H9 (cell line): ENCODE measurements around the gene RFT1. TPM values are rescaled to one million over a fixed set of nuclear protein-coding genes. Genes with fewer than 3 reads are reported as not detected.

ENCODE experiments used
- DNase-seq: peaks from one replicate; pipeline ENCODE4 v3.0.0-alpha.2; 2017
- H2AFZ ChIP-seq: one replicate; pipeline ENCODE4 v1.6.1; 2013; ENCODE audit warnings: mild to moderate bottlenecking, low read length, control low read depth, moderate library complexity
- H2AK5ac ChIP-seq: 2 replicates; pipeline ENCODE4 v1.6.1; 2013; ENCODE audit warnings: low read length, control low read depth, mixed read lengths; ENCODE audit not compliant: insufficient read length
- H2BK120ac ChIP-seq: one replicate; pipeline ENCODE4 v1.6.1; 2013; ENCODE audit warnings: low read depth, mild to moderate bottlenecking, low read length, control low read depth, inconsistent platforms; ENCODE audit not compliant: poor library complexity, severe bottlenecking
- H2BK12ac ChIP-seq: 2 replicates; pipeline ENCODE4 v1.6.1; 2013; ENCODE audit warnings: low read length, control low read depth, mixed read lengths, low read depth; ENCODE audit not compliant: insufficient read length
- H2BK15ac ChIP-seq: 2 replicates; pipeline ENCODE4 v1.6.1; 2013; ENCODE audit warnings: low read depth, low read length, control low read depth
- H2BK20ac ChIP-seq: one replicate; pipeline ENCODE4 v1.6.1; 2013; ENCODE audit warnings: low read depth, mild to moderate bottlenecking, low read length, control low read depth, inconsistent platforms; ENCODE audit not compliant: poor library complexity, severe bottlenecking
- H2BK5ac ChIP-seq: 2 replicates; pipeline ENCODE4 v1.6.1; 2013; ENCODE audit warnings: low read length, control low read depth, mixed read lengths; ENCODE audit not compliant: insufficient read length
- H3K14ac ChIP-seq: 2 replicates; pipeline ENCODE4 v1.6.1; 2013; ENCODE audit warnings: low read length, control low read depth; ENCODE audit not compliant: insufficient read depth
- H3K18ac ChIP-seq: 2 replicates; pipeline ENCODE4 v1.6.1; 2013; ENCODE audit warnings: low read depth, mild to moderate bottlenecking, mixed read lengths, low read length, control low read depth; ENCODE audit not compliant: insufficient read length
- H3K23ac ChIP-seq: 2 replicates; pipeline ENCODE4 v1.6.1; 2013; ENCODE audit warnings: low read length, control low read depth, mixed read lengths, low read depth; ENCODE audit not compliant: insufficient read length
- H3K23me2 ChIP-seq: 2 replicates; pipeline ENCODE4 v1.6.1; 2013; ENCODE audit warnings: low read depth, mild to moderate bottlenecking, mixed read lengths, low read length, control low read depth; ENCODE audit not compliant: insufficient read length, poor library complexity, severe bottlenecking
- H3K27ac ChIP-seq: 2 replicates; pipeline ENCODE4 v1.5.1; 2013; ENCODE audit warnings: low read length, control low read depth, mixed read lengths, low read depth; ENCODE audit not compliant: insufficient read length
- H3K27me3 ChIP-seq: 2 replicates; pipeline ENCODE4 v1.6.1; 2013; ENCODE audit warnings: low read length, control low read depth, inconsistent platforms; ENCODE audit not compliant: insufficient read depth
- H3K4ac ChIP-seq: 2 replicates; pipeline ENCODE4 v1.6.1; 2013; ENCODE audit warnings: low read depth, mild to moderate bottlenecking, control low read depth, inconsistent platforms, low read length, moderate library complexity
- H3K4me1 ChIP-seq: 2 replicates; pipeline ENCODE4 v1.6.1; 2013; ENCODE audit warnings: low read length, control low read depth, inconsistent platforms; ENCODE audit not compliant: insufficient read depth
- H3K4me2 ChIP-seq: 2 replicates; pipeline ENCODE4 v1.6.1; 2013; ENCODE audit warnings: low read length, control low read depth, mixed read lengths; ENCODE audit not compliant: insufficient read length, insufficient read depth
- H3K56ac ChIP-seq: 2 replicates; pipeline ENCODE4 v1.6.1; 2013; ENCODE audit warnings: low read depth, mild to moderate bottlenecking, mixed read lengths, low read length, control low read depth; ENCODE audit not compliant: insufficient read length
- H3K79me1 ChIP-seq: 2 replicates; pipeline ENCODE4 v1.6.1; 2013; ENCODE audit warnings: low read depth, mild to moderate bottlenecking, moderate library complexity, low read length, control low read depth, inconsistent platforms; ENCODE audit not compliant: insufficient read depth, poor library complexity, severe bottlenecking
- H3K79me2 ChIP-seq: 2 replicates; pipeline ENCODE4 v1.6.1; 2013; ENCODE audit warnings: low read length, control low read depth, inconsistent platforms; ENCODE audit not compliant: insufficient read depth
- H3K9ac ChIP-seq: 2 replicates; pipeline ENCODE4 v1.6.1; 2013; ENCODE audit warnings: low read length, control low read depth, mixed read lengths; ENCODE audit not compliant: insufficient read length; ENCODE audit errors: extremely low read depth
- H3K9me3 ChIP-seq: one replicate; pipeline ENCODE4 v1.6.1; 2013; ENCODE audit warnings: low read depth, low read length, inconsistent platforms; ENCODE audit not compliant: control insufficient read depth
- H3T11ph ChIP-seq: one replicate; pipeline ENCODE4 v1.6.1; 2013; ENCODE audit warnings: mild to moderate bottlenecking, low read length, control low read depth, inconsistent platforms
- H4K20me1 ChIP-seq: one replicate; pipeline ENCODE4 v1.6.1; 2013; ENCODE audit not compliant: control insufficient read depth, insufficient read length, insufficient read depth
- H4K5ac ChIP-seq: 2 replicates; pipeline ENCODE4 v1.6.1; 2013; ENCODE audit warnings: low read depth, mild to moderate bottlenecking, mixed read lengths, low read length, control low read depth; ENCODE audit not compliant: insufficient read length
- H4K8ac ChIP-seq: replicated peaks from 2 replicates; pipeline ENCODE4 v1.6.1; 2013; ENCODE audit warnings: low read length, control low read depth, mixed read lengths, low read depth; ENCODE audit not compliant: insufficient read length
- H4K91ac ChIP-seq: 2 replicates; pipeline ENCODE4 v1.6.1; 2013; ENCODE audit warnings: low read depth, mild to moderate bottlenecking, moderate library complexity, mixed read lengths, low read length, control low read depth; ENCODE audit not compliant: insufficient read length
- H3K27ac Mint-ChIP-seq, 3 experiments: 2 replicates in 2 of 3; 3 replicates in 1 of 3; pipeline ENCODE4 v1.8.0; 2020 to 2021; ENCODE audit warnings: mixed read lengths in 3 of 3, mild to moderate bottlenecking in 1 of 3, moderate library complexity in 1 of 3
- H3K27me3 Mint-ChIP-seq: 2 replicates; pipeline ENCODE4 v1.8.0; 2021; ENCODE audit warnings: low read depth, mild to moderate bottlenecking, moderate library complexity, mixed read lengths
- H3K36me3 Mint-ChIP-seq, 3 experiments: 2 replicates in 2 of 3; 3 replicates in 1 of 3; pipeline ENCODE4 v1.8.0; 2020 to 2021; ENCODE audit warnings: low read depth in 3 of 3, mixed read lengths in 3 of 3; ENCODE audit not compliant: insufficient read depth in 1 of 3
- H3K4me1 Mint-ChIP-seq, 2 experiments: 2 replicates each; pipeline ENCODE4 v1.8.0; 2020; ENCODE audit warnings: mixed read lengths in 2 of 2
- H3K4me3 Mint-ChIP-seq, 2 experiments: 2 replicates in 1 of 2; 3 replicates in 1 of 2; pipeline ENCODE4 v1.8.0; 2020 to 2021; ENCODE audit warnings: mild to moderate bottlenecking in 2 of 2, mixed read lengths in 2 of 2, moderate library complexity in 1 of 2
- H3K9me3 Mint-ChIP-seq, 2 experiments: 2 replicates in 1 of 2; 3 replicates in 1 of 2; pipeline ENCODE4 v1.8.0; 2020; ENCODE audit warnings: mild to moderate bottlenecking in 2 of 2, mixed read lengths in 2 of 2, moderate library complexity in 1 of 2
- WGBS: extraction: QIAGEN DNeasy Blood & Tissue Kit; methylation state at CpG from one replicate; pipeline ENCODE4 v1.1.7; 2013; ENCODE audit warnings: missing lambda C conversion rate, low lambda C conversion rate, mixed read lengths; ENCODE audit not compliant: insufficient read length; ENCODE audit errors: extremely low coverage; 5-methylcytosine and 5-hydroxymethylcytosine counted together
- total RNA-seq: library from RNA; stranded (reverse); gene quantifications from 2 replicates; pipeline ENCODE4 v1.2.1, GENCODE V29; 2021
- TF ChIP-seq, protein P1 (sequence below): fragments of 200-600 bp; sonication (generic); conservative IDR thresholded peaks from 3 replicates; pipeline ENCODE4 v1.8.0; 2021; ENCODE audit warnings: antibody characterized with exemption, mild to moderate bottlenecking

The RFT1 gene
- total RNA-seq, 1 experiment from 2014 or later, result 24.1 TPM

DNA sequence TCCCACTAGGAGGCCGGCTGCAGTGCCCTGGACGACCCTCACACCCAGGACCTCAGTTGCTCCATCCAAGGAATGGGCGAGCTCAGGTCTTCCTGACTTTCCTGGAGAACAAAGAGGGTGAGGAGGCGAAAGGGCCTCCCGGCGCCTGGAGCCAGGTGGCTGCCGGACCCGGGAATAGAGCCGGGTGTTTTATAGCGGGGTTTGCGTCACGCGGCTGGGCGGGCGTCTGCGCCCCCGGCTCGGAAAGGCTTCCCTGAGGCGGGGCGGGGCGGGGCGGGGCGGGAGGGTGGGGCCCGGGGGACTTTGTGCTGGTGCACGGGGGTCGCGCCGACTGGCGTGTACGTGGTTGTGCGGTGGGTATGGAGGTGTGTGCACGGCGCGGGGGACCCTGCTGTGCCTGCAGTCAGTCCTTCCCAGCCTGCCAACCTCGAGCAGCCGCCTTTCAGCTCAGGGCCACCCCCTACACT lies 26.2 kb upstream of the RFT1 start:
- H3K4me2 ChIP-seq, result peak overlapping the region; percentile 1
- no peak overlapping the region for H3K18ac ChIP-seq
- no peak overlapping the region for H3K27ac Mint-ChIP-seq
- peaks cover 9% of the 10 kb centered on the region; the same call in 1 of the 2 replicates for H3K4me1 ChIP-seq
- TF ChIP-seq, protein P1, sequence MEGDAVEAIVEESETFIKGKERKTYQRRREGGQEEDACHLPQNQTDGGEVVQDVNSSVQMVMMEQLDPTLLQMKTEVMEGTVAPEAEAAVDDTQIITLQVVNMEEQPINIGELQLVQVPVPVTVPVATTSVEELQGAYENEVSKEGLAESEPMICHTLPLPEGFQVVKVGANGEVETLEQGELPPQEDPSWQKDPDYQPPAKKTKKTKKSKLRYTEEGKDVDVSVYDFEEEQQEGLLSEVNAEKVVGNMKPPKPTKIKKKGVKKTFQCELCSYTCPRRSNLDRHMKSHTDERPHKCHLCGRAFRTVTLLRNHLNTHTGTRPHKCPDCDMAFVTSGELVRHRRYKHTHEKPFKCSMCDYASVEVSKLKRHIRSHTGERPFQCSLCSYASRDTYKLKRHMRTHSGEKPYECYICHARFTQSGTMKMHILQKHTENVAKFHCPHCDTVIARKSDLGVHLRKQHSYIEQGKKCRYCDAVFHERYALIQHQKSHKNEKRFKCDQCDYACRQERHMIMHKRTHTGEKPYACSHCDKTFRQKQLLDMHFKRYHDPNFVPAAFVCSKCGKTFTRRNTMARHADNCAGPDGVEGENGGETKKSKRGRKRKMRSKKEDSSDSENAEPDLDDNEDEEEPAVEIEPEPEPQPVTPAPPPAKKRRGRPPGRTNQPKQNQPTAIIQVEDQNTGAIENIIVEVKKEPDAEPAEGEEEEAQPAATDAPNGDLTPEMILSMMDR, result no peak
- H3K27me3 Mint-ChIP-seq, result peaks cover 15% of the 10 kb centered on the region
- H4K8ac ChIP-seq, result no peak overlapping the region
- H4K5ac ChIP-seq, result no peak overlapping the region
- no CpG with 5 or more reads among the region's 36 CpGs for WGBS
- H4K91ac ChIP-seq, result no peak overlapping the region
- no peaks in the 10 kb centered on the region for H4K20me1 ChIP-seq
- H3K56ac ChIP-seq, result no peak overlapping the region
- no peak overlapping the region for H2BK120ac ChIP-seq
- H2BK20ac ChIP-seq, result no peak overlapping the region
- H3K27ac ChIP-seq, result no peak overlapping the region
- peaks cover 24 to 39% of the 10 kb centered on the region in 2 experiments for H3K4me1 Mint-ChIP-seq
- peak overlapping the region in 1 of 2 experiments; percentile 38; a peak in 2 of 5 replicates for H3K4me3 Mint-ChIP-seq
- no peak overlapping the region for H2BK5ac ChIP-seq
- no peak overlapping the region for H3K14ac ChIP-seq
- H3K9me3 ChIP-seq, result no peaks in the 10 kb centered on the region
- H3K9me3 Mint-ChIP-seq, result no peaks in the 10 kb centered on the region
- no peak overlapping the region for H2BK15ac ChIP-seq
- no peak overlapping the region for H3K23ac ChIP-seq
- H2AK5ac ChIP-seq, result no peak overlapping the region
- H3K27me3 ChIP-seq, result no peaks in the 10 kb centered on the region
- H3K36me3 Mint-ChIP-seq, result no peaks in the 10 kb centered on the region
- H3K79me2 ChIP-seq, result no peaks in the 10 kb centered on the region
- H3K9ac ChIP-seq, result no peak overlapping the region
- no peak overlapping the region for H3K4ac ChIP-seq
- H2BK12ac ChIP-seq, result no peak overlapping the region
- peak; percentile 56 for DNase-seq
- peaks cover 4% of the 10 kb centered on the region for H3K23me2 ChIP-seq
- H2AFZ ChIP-seq, result no peak overlapping the region
- H3K79me1 ChIP-seq, result no peaks in the 10 kb centered on the region
- H3T11ph ChIP-seq, result no peak overlapping the region
